ENCODE measurements around the gene LHX1.

LHX1 gene

DNA sequence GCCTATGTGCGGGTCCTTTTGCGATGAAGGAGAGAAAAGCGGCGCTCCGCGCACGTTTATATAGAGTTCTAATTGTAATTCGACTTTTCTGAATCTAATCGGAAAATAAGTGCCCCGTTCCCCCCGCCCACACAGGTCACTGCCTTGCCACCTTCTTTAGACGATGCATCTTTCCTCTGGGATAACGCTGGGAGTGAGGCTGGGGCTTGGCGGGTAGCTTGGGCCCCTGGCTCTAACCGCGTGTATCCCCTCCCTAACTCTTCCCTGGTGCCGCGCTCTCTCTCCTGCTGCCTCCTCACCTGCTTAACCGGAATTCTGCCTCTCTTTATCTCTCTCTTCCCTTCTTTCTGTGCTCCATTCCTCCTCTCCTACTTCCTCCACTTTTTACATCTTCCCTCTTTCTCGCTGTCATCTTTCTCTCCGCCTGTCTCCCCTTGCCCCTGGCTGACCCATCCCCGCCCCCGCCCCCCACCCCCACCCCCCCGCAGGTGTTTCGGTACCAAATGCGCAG lies 2.6 kb downstream of the LHX1 start:
- DNase-seq = no peak

DNA sequence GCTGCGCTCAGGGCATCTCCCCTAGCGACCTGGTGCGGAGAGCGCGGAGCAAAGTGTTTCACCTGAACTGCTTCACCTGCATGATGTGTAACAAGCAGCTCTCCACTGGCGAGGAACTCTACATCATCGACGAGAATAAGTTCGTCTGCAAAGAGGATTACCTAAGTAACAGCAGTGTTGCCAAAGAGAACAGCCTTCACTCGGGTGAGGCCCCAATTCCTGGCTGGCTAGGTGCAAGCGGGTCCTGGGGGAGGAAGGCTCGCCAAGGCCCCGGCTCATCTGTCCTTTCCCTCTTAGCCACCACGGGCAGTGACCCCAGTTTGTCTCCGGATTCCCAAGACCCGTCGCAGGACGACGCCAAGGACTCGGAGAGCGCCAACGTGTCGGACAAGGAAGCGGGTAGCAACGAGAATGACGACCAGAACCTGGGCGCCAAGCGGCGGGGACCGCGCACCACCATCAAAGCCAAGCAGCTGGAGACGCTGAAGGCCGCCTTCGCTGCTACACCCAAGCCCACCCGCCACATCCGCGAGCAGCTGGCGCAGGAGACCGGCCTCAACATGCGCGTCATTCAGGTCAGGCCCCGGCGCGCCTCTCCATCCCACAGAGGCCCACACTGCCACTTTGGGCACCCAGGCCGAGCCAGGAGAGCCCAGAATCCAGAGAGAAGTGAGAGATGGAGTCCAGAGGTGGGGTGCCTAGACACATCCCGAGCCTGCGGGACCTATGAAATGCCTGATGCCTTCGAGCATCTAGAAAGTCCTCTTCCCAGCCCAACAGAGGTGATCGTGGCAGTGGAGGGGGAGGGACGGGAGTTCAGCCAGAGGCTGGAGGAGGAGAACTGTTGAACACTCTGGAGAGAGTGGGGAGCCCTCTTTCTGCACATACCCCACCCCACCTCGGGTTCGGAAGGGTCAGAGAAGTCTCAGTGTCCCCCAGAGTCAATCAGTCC lies 3.3 kb downstream of the LHX1 start:
- DNase-seq = no peak

DNA sequence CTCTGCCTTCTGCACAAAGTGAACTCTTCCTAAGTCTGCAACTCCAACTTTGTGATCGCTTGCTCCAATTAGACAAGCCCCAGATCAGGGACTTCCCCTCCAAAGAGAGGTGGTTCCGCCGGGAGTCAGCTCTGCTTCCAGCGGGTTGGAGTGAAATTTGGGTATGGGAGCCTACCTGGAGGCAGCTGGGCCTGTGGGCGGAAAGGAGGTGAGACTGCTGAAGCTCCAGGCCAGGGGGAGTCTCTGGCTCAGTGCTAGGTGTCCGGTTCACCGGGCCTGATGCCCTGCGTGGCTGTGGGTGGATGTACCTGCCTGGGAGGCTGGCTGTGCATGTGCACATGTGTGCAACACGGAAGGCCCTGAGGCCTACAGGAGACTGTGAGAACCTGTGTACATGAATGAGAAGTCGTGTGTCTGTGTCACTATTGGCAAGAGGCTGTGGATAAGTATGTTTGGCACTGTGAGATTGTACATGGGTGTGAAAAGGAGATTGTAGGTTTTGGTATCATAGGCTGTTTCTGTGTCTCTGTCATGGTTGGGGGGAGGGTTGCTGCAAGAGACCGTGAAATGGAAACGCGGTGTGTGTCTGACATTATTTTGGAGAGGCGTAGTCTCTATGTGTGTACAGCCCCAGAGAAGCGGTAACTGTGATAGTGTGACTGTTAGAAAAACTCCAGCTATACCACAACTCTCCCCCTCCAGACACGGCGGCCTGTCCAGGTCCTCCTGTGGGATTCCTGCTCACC lies 4.2 kb downstream of the LHX1 start:
- DNase-seq = no peak

GRCh38 chr17:36942019-36942599 lies 4.8 kb downstream of the LHX1 start:
- DNase-seq = no peak

DNA sequence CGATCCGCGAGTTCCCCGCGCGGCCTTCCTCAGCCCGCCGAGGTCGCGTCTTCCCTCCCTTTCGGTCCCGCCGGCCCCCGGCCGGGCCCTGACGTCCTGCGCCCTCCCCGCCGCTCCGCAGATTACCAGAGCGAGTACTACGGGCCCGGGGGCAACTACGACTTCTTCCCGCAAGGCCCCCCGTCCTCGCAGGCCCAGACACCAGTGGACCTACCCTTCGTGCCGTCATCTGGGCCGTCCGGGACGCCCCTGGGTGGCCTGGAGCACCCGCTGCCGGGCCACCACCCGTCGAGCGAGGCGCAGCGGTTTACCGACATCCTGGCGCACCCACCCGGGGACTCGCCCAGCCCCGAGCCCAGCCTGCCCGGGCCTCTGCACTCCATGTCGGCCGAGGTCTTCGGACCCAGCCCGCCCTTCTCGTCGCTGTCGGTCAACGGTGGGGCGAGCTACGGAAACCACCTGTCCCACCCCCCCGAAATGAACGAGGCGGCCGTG lies 5.4 kb downstream of the LHX1 start:
- DNase-seq = no peak

- DNase-seq = no peak
These were observed 6.2 kb downstream of the LHX1 start for GRCh38 chr17:36943250-36944191.

GRCh38 chr17:36944553-36944952 lies 7.3 kb downstream of the LHX1 start:
- no peak for DNase-seq

DNA sequence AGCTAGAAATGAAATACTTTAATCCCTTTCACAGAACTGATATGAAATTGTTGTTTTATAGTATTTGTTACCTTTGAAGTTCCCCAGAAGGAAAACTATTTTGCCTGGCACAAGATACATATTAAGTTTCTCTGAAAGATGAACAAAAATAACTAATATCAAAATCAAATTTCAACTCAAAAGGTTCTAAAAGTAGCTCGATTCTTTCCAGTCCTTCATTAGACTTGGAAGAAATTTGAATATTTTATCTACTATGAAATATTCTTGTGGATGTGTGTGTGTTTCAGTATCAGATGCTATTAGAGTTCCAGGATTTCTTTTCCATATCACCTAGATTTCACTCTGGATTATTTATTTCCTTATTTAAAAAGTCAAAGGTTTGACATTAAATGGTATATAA lies 7.9 kb downstream of the LHX1 start:
- DNase-seq = no peak

- DNase-seq = no peak
These were observed 8.9 kb downstream of the LHX1 start for GRCh38 chr17:36945959-36946725.

DNA sequence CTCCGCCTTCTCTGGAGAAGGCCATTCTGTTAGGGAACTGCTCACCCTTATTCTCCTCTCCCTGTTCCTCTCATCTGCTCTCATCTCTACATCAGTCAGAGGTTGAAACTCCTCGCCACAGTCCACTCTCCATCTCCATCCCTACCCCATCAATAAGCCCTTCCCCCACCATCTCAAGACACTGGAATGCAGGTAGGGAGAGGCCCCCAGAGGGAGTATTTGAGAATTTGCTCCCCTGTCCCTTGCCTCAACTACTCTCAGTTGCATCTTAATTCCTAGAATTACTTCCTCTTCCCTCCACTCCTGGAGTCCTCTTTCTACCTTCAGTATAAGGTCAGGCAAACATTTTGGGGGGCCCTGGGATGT lies 9.4 kb downstream of the LHX1 start:
- DNase-seq = no peak

DNA sequence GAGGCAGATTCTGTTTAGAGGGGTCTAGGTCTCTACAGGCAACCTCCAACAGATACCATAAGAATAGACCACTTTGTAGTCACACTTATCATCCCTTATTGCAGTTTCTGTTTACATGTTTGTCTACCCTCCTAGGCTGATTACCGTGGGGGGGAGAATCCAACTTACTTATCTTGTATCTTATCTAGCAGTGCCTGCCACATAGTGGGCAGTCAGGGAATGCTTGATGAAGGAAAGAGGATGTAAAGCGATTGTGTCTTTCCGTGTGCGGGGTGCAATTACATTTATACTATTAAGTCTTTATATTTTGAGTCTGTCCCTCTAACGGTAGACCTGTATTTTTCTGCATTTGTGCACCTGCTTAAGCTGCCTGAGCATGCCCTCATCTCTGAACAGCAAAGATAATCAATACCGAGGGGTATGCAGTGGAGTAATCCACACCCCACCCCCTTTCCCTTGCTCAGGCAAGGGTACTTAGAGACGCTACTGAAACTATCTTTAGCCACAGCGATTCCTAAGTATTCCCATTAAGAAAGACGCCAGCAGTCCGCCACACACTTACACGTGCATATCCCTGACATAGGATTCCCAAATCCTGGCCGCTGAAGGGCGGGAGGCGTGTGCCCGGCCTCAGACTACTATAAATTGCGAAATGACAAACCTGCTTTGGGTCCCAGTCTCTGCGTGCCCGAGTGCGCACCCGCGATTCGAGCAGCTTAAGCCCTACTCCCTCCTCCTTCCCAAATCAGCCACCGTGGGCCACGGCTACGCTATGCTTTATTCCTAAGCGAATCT lies 10.8 kb downstream of the LHX1 start:
- no peak for DNase-seq

- DNase-seq = peak; percentile 89 to 92
These were observed 11.6 kb downstream of the LHX1 start, which contains the start of gene AATF for GRCh38 chr17:36948717-36949460. TSS of gene AATF (plus strand) at chr17:36948954. CDS start at chr17:36949126, 172 bp downstream.

GRCh38 chr17:36949461-36949927 lies 12.2 kb downstream of the LHX1 start:
- no peak for DNase-seq

DNA sequence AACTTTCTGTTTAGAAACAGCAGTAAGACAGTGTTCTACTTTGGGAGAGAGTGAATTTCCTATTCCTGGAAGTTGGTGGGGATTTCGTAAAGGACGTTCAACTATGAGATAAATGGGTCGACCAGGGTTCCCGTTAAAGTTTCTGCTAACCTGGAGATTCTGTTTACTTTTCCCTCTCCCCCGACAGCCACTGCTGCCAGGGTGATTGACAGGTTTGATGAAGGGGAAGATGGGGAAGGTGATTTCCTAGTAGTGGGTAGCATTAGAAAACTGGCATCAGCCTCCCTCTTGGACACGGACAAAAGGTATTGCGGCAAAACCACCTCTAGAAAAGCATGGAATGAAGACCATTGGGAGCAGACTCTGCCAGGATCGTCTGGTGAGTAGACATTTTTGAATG lies 12.8 kb downstream of the LHX1 start:
- DNase-seq = no peak

- no peak for DNase-seq
These were observed 14.0 kb downstream of the LHX1 start for GRCh38 chr17:36951084-36951789.

- DNase-seq = no peak
These were observed 34.2 kb downstream of the LHX1 start for GRCh38 chr17:36971508-36971907.

GRCh38 chr17:36972186-36972700 lies 35.0 kb downstream of the LHX1 start:
- no peak for DNase-seq

DNA sequence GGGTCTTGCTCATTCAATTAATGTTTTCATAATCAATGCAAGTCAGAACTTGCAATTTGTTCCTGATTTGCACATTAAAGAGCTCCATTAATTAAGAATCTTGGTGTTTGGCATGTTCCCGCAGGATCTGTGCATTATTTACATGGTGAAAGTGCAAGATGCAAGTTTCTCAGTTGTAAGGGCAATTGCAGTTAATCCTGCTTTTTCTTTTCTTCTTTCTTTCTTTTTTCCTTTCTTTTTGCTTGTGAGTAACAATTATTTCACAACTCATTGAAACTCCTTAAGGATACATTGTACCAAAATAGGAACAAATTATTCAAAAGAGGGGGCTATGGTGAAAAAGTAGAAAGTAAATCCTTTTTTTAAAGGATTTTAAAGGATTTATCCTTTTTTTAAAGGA lies 35.6 kb downstream of the LHX1 start:
- no peak for DNase-seq
